Pulmonary artery endothelial cell (primary cell): Measurements from ENCODE around the gene TTLL11. TPM values are rescaled to one million over a fixed set of nuclear protein-coding genes. Genes with fewer than 3 reads are reported as not detected.
"Not testable (repeated sequence)": the region's sequence is repeated elsewhere in the genome, so short reads cannot be mapped to it uniquely, and the experiment has no call there.

Experiments used
- DNase-seq: peaks from one replicate; pipeline ENCODE4 v3.0.0-alpha.2; 2011; ENCODE audit warnings: low read depth, low spot score
- total RNA-seq: library from RNA; depleted of rRNA; stranded (reverse); fragments of >200 nt; gene quantifications from 2 replicates; pipeline ENCODE4 v1.2.3, GENCODE V29; 2014

The TTLL11 gene
- total RNA-seq, 1 donor from 2014 or later = 1.8 TPM

- DNase-seq = no peak
Measured at GRCh38 chr9:122005597-122005996, 87.5 kb downstream of the TTLL11 start.

- no peak for DNase-seq
Measured at GRCh38 chr9:122004589-122004988, 88.5 kb downstream of the TTLL11 start.

- no peak for DNase-seq
Measured at GRCh38 chr9:122001491-122002201, 91.5 kb downstream of the TTLL11 start.

GRCh38 chr9:122000526-122000925 lies 92.6 kb downstream of the TTLL11 start:
- DNase-seq = not testable (repeated sequence)

- DNase-seq = no peak
Measured at GRCh38 chr9:121999556-121999955, 93.6 kb downstream of the TTLL11 start.

GRCh38 chr9:121998513-121999049 lies 94.5 kb downstream of the TTLL11 start:
- DNase-seq = no peak

- no peak for DNase-seq
Measured at GRCh38 chr9:121997791-121998190, 95.3 kb downstream of the TTLL11 start.

GRCh38 chr9:121996783-121997182 lies 96.3 kb downstream of the TTLL11 start:
- no peak for DNase-seq

- DNase-seq = no peak
Measured at GRCh38 chr9:121995997-121996396, 97.1 kb downstream of the TTLL11 start.

GRCh38 chr9:121992571-121993212 lies 100.4 kb downstream of the TTLL11 start:
- DNase-seq = peak; percentile 27

- DNase-seq = no peak
Measured at GRCh38 chr9:121991307-121991661, 101.8 kb downstream of the TTLL11 start.

- no peak for DNase-seq
Measured at GRCh38 chr9:121990600-121991306, 102.4 kb downstream of the TTLL11 start.

GRCh38 chr9:121989010-121989409 lies 104.1 kb downstream of the TTLL11 start:
- DNase-seq = no peak

- DNase-seq = no peak
Measured at GRCh38 chr9:121987314-121987713, 105.8 kb downstream of the TTLL11 start.

- no peak for DNase-seq
Measured at GRCh38 chr9:121985792-121986494, 107.2 kb downstream of the TTLL11 start.

GRCh38 chr9:121984726-121985402 lies 108.2 kb downstream of the TTLL11 start:
- DNase-seq = no peak

- no peak for DNase-seq
Measured at GRCh38 chr9:121983736-121984135, 109.4 kb downstream of the TTLL11 start.

- DNase-seq = no peak
Measured at GRCh38 chr9:121981118-121981883, 111.8 kb downstream of the TTLL11 start.

- not testable (repeated sequence) for DNase-seq
Measured at GRCh38 chr9:121980665-121981064, 112.4 kb downstream of the TTLL11 start.

- no peak for DNase-seq
Measured at GRCh38 chr9:121979736-121980135, 113.4 kb downstream of the TTLL11 start.
